Ecto neural progenitor cell (in vitro differentiated cells): ENCODE results near the gene GBP1.
"Not testable (repeated sequence)": the region's sequence is repeated elsewhere in the genome, so short reads cannot be mapped to it uniquely, and the experiment has no call there.

Experiments used
- DNase-seq: peaks from one replicate; pipeline ENCODE4 v3.0.0-alpha.2; 2018; ENCODE audit warnings: low spot score

Gene GBP1

GRCh38 chr1:89051300-89051954 is 13.6 kb downstream of the GBP1 start:
- DNase-seq = no peak

DNA sequence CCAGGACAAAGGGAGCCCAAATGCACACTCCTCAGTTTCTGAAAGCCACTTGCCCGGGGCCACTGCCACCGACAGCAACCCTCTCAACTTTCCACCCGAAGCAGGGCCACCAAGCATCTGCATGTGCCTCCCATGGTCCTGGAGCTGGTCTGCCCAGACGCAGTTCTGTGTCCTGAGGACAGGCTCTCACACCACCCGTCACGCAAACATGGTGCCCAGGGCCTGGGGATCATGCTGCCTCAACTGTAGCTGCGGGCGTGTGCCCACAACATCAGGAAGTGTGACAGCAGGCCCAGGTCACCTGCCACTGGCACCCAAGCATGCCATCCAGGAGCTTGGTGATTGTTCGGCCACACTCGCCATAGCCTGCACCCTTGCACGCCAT is 14.4 kb downstream of the GBP1 start:
- no peak for DNase-seq

- DNase-seq = not testable (repeated sequence)
Observed at GRCh38 chr1:89049901-89050648, 14.9 kb downstream of the GBP1 start.

GRCh38 chr1:89049187-89049586 is 15.8 kb downstream of the GBP1 start:
- DNase-seq = not testable (repeated sequence)

- DNase-seq = no peak
Observed at GRCh38 chr1:89047734-89048133, 17.3 kb downstream of the GBP1 start.

- not testable (repeated sequence) for DNase-seq
Observed at GRCh38 chr1:89046318-89047183, 18.5 kb downstream of the GBP1 start.

DNA sequence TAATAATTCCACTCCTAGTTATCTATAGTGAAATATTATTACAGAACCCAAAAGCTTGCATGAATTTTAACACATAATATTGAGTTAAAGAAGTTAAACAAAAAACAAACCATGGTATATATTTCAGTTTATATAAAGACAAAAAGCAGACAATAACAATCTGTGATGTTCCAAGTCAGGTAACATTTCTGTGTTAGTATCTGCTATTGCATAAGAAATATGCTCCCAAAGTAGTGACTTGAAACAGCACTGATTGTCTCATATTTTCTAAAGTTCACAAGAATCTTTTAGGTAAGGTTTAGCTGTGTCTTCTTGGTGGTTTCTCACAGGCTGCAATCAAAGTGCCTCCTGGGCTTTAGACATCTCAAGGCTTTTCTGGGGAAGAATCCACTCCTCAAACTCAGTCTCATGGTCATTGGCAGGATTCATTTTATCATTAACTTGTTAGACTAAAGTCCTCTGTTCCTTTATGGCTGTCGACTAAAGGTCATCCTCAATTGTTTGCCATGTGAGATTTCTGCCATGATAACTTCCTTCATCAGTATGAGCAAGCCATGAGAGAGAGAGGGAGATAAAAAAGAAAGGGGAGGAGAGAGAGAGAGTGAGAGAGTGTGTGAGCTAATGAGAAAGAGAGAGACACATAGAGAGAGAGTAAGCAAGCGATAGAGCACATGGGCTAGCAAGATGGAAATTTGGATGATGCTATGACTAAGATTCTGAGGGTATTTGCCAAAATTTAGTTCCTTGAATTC is 19.9 kb downstream of the GBP1 start:
- DNase-seq = no peak

- DNase-seq = no peak
Observed at GRCh38 chr1:89043940-89044339, 21.1 kb downstream of the GBP1 start.

DNA sequence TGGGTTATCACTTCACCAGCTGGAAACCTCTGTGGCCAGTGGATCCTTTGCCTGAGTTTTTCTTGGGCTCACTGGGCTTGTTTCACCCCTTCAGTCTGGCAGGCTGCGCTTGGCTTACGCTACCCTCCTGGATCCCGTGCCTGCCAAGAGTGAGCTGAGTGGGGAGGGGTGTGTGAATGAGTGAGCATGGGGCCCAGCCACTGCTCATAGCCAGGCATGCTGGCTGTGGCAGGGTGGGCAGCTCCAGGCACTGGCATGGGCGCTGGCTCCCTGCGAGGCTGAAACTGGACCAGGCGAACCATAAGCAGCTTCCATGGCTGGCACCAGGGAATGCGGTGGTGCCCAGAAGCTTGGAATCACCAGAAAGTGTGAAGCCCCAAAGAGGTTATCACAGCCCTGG is 22.5 kb downstream of the GBP1 start:
- DNase-seq = no peak

GRCh38 chr1:89041721-89042120 is 23.3 kb downstream of the GBP1 start:
- DNase-seq = no peak

DNA sequence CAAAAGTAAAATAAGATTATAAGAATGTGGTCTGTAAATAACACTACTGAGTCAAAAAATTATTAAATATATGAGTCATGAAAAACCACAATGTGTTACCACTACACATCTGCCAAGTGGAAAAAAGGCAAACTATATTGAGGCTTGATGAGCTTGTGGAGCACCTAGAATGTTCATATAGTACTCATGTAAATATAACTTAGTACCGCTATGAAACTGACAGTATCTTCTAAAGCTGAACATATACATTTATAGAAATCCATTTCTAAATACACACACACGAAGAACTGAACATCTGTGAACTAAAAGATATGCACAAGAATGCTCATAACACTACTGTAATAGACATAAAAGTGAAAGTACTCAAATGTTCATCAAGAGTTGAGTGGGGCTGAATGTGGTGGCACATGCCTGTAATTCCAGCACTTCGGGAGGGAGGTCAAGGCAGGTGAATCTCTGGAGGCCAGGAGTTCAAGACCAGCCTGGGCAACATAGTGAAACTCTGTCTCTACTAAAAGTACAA is 23.8 kb downstream of the GBP1 start:
- DNase-seq = no peak

DNA sequence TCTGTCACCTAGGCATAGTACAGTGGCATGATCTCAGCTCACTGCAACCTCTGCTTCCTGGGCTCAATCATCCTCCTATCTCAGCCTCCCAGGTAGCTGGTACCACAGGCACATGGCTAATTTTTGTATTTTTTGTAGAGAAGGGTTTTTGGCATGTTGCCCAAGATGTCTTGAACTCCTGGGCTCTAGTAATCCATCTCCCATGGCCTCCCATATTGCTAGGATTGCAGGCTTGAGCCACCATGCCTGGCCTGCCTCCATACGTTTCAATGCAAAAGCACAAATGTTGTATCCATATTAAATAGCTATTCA is 24.7 kb downstream of the GBP1 start:
- no peak for DNase-seq

GRCh38 chr1:89037186-89037585 is 27.8 kb downstream of the GBP1 start:
- DNase-seq = no peak

DNA sequence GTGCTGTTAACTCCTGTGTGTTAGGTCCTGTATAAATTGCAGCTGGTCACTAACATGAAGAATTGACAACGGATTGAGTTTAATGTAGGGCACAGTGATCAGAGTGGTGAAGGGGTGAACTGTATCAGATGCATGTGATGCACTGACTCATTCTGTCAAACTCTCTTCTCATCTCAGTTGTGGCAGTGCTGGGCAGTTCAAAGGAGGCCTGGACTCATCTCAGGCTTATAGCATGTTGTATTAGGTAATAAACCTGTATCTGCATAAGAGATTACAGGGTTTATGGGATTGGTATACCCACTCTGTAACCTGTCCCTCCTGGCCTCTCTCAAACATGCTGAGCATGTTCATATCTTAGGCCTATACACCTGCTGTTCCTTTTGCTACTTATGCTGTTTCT is 29.9 kb downstream of the GBP1 start:
- DNase-seq = no peak

DNA sequence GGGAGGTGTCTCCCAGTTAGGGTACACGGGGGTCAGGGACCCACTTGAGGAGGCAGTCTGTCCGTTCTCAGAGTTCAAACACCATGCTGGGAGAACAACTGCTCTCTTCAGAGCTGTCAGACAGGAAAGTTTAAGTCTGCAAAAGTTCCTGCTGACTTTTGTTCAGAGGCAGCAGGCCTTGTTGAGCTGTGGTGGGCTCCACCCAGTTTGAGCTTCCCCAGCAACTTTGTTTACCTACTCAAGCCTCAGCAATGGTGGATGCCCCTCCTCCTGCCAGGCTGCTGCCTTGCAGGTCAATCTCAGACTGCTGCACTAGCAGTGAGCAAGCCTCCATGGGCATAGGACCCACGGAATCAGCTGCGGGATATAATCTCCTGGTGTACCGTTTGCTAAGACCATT is 31.0 kb downstream of the GBP1 start:
- not testable (repeated sequence) for DNase-seq

GRCh38 chr1:89029051-89029450 is 36.0 kb downstream of the GBP1 start:
- DNase-seq = not testable (repeated sequence)

GRCh38 chr1:89025928-89026327 is 39.1 kb downstream of the GBP1 start:
- DNase-seq = no peak

DNA sequence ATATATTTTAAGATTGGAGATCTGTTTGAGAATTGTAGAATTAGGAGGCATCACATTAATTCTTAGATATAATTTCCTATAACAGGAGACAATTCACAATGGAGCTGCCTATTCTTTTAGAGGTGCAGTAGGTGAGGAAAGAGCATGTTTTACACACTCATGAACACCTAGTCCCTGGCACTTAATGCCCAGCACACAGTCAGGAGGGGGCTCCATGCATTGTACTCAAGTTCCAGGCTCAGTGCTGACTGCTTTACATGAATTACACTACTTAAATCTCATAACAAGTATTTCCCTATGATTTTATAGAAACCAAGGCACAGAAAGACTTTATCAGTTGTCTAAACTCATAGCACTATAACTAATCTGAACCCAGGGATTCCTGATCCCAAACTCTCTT is 42.0 kb downstream of the GBP1 start:
- no peak for DNase-seq

DNA sequence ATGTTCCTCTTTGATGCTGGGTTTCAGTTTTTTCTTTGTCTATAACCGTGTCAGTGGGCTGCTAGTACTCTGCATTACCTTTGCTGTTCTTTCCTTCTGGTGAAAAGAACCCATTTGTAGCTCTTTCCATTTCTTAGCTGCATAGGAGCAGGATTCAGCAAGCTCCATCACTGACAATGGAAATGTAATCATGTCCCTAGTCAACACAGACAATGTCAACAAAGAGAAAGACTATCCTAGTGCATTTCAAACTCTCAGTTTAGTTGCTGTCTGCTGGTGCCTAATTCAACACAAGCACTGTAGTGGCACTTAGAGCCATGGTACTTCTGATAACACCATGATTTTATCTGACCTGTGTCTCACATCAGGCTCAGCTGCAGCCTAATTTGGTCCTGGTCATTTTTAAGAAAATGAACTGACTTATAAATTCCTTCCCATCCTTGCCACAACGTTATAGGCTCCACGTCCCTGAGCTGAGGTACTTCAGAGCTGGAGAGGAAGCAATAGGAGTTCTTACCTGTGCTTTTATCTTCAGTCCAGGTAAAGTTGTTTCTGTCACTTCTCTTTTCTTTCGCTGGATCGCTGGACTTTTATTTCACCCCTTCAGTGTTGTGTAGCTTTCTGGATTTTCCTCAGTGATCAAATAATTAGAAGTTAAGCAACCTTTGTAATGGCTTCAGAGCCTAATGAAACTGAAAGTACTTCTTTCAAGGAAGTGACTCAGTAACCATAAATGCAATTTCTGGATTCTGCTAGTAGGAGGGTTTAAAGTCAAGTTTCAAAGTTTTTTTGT is 42.6 kb downstream of the GBP1 start, which contains the start of gene GBP3:
Gene GBP3, minus strand, starts transcription at position 700 of the 793 bp plus-strand sequence. CDS start 2,145 bp downstream, outside the sequence.
- DNase-seq = no peak

DNA sequence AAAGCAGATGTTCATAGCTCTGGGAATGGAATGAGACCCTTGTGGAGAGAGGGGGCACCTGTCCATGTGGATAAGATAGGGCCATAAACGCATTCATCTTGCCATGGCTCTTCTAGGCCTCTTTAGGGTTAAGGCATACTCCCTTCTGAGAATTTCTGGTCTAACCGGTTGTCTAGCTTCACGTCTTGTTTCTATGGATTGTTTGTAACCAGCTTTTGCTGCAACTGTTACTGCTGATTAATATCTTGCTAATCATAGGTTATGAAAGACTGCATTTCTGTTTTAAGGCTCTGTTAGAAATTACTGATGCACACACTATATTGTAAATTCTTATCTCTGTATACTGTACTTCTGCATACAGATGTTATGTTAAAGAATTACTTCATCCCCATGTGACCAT is 46.7 kb downstream of the GBP1 start:
- DNase-seq = not testable (repeated sequence)

DNA sequence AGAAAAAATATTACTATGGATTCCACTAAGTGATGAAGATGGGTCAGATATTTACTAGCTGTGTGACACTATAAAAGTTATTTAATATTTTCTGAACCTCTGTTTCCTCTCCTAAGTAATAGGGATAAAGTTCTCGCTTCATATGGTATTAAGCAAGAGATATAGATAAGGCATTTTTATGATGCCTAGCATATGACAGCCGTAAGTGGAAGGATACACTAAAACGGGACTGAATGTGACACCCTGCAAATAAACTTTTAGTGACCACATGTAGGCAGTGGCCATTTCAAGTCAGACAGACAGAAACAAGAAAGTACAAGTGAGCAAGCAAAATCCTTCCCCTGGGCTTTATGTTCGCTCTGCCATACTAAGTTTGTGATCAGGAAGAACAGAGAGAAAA is 56.5 kb downstream of the GBP1 start:
- DNase-seq = no peak
